IMR-90 (cell line): ENCODE measurements around the gene ZNF41.

ENCODE experiments used
- BHLHE40 ChIP-seq: fragments of 150-350 bp; IDR thresholded peaks from 2 replicates; pipeline ENCODE4 v1.6.1; 2016; ENCODE audit warnings: mild to moderate bottlenecking, low read depth, low read length
- CEBPB ChIP-seq: IDR thresholded peaks from 2 replicates; pipeline ENCODE4 v1.6.1; 2012; ENCODE audit warnings: low read depth, low read length, improper control_type of control experiment
- CHD1 ChIP-seq: IDR thresholded peaks from 2 replicates; pipeline ENCODE4 v1.6.1; 2012; ENCODE audit warnings: low read depth, low read length, improper control_type of control experiment
- MAZ ChIP-seq: IDR thresholded peaks from 2 replicates; pipeline ENCODE4 v1.6.1; 2012; ENCODE audit warnings: low read depth, mild to moderate bottlenecking, low read length, improper control_type of control experiment, moderate library complexity, borderline replicate concordance
- NFE2L2 ChIP-seq: fragments of 150-350 bp; IDR thresholded peaks from 2 replicates; pipeline ENCODE4 v1.6.1; 2016; ENCODE audit warnings: low read depth, mild to moderate bottlenecking, low read length
- POLR2A ChIP-seq: IDR thresholded peaks from 2 replicates; pipeline ENCODE4 v1.6.1; 2012; ENCODE audit warnings: mild to moderate bottlenecking, low read depth, low read length
- RCOR1 ChIP-seq: IDR thresholded peaks from 2 replicates; pipeline ENCODE4 v1.6.1; 2012; ENCODE audit warnings: mild to moderate bottlenecking, low read length, improper control_type of control experiment; ENCODE audit not compliant: insufficient replicate concordance
- SMC3 ChIP-seq: fragments of 150-350 bp; IDR thresholded peaks from 2 replicates; pipeline ENCODE4 v1.6.1; 2016; ENCODE audit warnings: low read depth, mild to moderate bottlenecking, antibody characterized with exemption, low read length, moderate library complexity
- TF ChIP-seq, protein P1 (sequence below): conservative IDR thresholded peaks from 2 replicates; pipeline ENCODE4 v1.5.1; 2012; ENCODE audit warnings: mild to moderate bottlenecking, low read depth, low read length, improper control_type of control experiment
- TF ChIP-seq, protein P2 (sequence below): fragments of 150-350 bp; IDR thresholded peaks from 2 replicates; pipeline ENCODE4 v1.6.1; 2016; ENCODE audit warnings: low read depth, mild to moderate bottlenecking, low read length, moderate library complexity, borderline replicate concordance

DNA sequence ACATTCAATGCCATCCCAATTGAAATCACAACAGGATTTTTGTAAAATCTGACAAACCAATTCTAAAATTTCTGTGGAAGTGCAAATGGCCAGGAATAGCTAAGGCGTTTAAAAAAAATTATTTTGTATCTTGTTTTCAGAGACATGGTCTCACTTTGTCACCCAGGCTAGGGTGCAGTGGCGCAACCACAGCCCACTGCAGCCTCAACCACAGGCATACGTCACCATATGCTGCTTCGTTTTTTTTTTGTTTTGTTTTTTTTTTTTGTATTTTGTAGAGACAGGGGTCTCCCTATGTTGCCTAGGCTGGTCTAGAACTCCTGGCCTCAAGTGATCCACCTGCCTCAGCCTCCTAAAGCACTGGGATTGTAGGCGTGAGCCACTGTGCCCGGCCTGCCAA, 24.5 kb downstream of the ZNF41 start:
- TF ChIP-seq NFE2L2 (no peak), RCOR1 (no peak), MAZ (no peak), BHLHE40 (no peak), SMC3 (no peak), POLR2A (no peak), CHD1 (no peak), CEBPB (no peak)
- TF ChIP-seq, protein P1, sequence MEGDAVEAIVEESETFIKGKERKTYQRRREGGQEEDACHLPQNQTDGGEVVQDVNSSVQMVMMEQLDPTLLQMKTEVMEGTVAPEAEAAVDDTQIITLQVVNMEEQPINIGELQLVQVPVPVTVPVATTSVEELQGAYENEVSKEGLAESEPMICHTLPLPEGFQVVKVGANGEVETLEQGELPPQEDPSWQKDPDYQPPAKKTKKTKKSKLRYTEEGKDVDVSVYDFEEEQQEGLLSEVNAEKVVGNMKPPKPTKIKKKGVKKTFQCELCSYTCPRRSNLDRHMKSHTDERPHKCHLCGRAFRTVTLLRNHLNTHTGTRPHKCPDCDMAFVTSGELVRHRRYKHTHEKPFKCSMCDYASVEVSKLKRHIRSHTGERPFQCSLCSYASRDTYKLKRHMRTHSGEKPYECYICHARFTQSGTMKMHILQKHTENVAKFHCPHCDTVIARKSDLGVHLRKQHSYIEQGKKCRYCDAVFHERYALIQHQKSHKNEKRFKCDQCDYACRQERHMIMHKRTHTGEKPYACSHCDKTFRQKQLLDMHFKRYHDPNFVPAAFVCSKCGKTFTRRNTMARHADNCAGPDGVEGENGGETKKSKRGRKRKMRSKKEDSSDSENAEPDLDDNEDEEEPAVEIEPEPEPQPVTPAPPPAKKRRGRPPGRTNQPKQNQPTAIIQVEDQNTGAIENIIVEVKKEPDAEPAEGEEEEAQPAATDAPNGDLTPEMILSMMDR = no peak
- TF ChIP-seq, protein P2, sequence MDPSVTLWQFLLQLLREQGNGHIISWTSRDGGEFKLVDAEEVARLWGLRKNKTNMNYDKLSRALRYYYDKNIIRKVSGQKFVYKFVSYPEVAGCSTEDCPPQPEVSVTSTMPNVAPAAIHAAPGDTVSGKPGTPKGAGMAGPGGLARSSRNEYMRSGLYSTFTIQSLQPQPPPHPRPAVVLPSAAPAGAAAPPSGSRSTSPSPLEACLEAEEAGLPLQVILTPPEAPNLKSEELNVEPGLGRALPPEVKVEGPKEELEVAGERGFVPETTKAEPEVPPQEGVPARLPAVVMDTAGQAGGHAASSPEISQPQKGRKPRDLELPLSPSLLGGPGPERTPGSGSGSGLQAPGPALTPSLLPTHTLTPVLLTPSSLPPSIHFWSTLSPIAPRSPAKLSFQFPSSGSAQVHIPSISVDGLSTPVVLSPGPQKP = no peak
